HTERT RPE-1 (cell line): ENCODE results near the gene IKBIP.
"Not testable (repeated sequence)": the region's sequence is repeated elsewhere in the genome, so short reads cannot be mapped to it uniquely, and the experiment has no call there.

Experiments used
- in situ Hi-C: fragments of 300-500 bp; cut with MboI; formaldehyde crosslinking; loops from 4 replicates; pipeline ENCODE4 v1.14.3; 2020; ENCODE audit warnings: low sequenced_read_pairs

The IKBIP gene, protein sequence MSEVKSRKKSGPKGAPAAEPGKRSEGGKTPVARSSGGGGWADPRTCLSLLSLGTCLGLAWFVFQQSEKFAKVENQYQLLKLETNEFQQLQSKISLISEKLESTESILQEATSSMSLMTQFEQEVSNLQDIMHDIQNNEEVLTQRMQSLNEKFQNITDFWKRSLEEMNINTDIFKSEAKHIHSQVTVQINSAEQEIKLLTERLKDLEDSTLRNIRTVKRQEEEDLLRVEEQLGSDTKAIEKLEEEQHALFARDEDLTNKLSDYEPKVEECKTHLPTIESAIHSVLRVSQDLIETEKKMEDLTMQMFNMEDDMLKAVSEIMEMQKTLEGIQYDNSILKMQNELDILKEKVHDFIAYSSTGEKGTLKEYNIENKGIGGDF

DNA sequence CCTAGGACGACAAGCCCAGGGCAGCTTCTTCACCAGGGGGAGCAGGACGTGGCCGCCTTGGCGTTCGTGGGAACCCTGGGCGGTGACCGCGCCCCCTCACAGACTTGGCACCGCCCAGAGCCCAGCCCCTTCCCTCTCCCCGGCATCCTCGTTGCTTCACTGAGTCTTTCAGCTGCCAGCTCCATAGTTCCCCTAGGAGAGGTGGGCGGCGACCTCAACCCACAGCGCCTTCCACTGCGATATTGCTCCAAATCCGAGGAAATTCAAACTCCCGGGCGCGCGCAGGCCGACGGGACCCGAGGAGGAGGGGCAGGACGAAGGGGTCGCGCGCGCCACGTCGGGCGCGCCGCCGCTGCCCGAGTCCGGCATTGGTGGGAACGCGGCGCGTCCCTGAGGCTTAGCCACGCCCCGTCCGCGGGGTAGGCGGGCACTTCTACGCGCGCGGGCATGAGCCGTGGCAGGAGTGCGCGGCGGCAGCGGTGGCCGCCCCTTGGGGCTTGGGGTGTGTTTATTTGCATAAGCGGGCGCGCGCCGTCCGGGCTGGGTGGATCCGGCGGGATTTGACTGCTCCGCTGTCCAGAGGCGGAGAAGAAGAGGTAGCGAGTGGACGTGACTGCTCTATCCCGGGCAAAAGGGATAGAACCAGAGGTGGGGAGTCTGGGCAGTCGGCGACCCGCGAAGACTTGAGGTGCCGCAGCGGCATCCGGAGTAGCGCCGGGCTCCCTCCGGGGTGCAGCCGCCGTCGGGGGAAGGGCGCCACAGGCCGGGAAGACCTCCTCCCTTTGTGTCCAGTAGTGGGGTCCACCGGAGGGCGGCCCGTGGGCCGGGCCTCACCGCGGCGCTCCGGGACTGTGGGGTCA lies at the start of gene IKBIP, which contains the start of gene APAF1:
TSS of gene IKBIP (minus strand) at position 77 of the 860 bp plus-strand sequence. CDS start 87 bp downstream, outside the sequence.
TSS of gene APAF1 (plus strand) at position 579 of the 860 bp plus-strand sequence. CDS start 3,070 bp downstream, outside the sequence.
- in situ Hi-C loops, result no loop called here

- in situ Hi-C loops, result no loop called here
Observed at GRCh38 chr12:98691351-98691750, 46.8 kb upstream of the IKBIP start.

- in situ Hi-C loops, result no loop called here
Observed at GRCh38 chr12:98686603-98687002, 42.0 kb upstream of the IKBIP start.

- in situ Hi-C loops, result no loop called here
Observed at GRCh38 chr12:98684199-98684598, 39.6 kb upstream of the IKBIP start.

GRCh38 chr12:98679611-98680005 lies 35.0 kb upstream of the IKBIP start:
- in situ Hi-C loops, result no loop called here

GRCh38 chr12:98678946-98679610 lies 34.5 kb upstream of the IKBIP start:
- in situ Hi-C loops, result no loop called here

DNA sequence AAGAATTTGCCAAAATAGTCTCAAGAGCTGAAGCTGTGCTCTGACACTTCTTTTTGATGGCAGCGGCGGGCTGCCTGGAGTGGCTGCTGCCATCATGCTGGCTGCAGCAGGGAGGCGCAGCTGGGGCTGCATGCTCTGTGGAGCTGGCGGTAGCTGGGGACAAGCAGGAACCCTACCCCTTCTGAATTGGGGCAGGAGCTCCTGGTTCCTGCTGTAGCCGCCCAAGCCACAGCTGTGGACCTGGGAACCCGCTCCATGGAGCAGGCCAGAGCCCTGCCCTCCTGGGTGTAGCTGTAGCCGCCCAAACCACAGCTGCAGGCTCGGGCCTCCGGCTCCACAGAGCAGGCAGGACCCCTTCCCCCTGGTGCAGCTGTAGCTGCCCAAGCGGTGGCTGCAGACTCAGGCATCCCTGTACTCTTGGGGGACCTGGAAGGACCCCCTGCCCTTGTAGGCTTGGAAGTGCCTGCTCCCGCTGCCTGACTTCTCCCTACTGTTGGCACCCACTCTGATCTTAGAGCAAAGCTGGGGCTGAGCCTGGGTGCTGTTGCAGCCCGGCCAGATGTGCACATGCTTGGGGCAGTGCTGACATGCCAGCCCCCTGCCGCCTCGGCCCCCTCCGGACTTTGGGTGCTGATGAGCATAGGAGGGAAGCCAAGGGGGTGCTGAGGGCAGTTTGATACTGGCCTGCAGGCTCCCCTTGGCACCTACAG lies 33.8 kb upstream of the IKBIP start:
- in situ Hi-C loops, result no loop called here

- in situ Hi-C loops, result no loop called here
Observed at GRCh38 chr12:98674841-98675240, 30.3 kb upstream of the IKBIP start.

GRCh38 chr12:98671459-98671858 lies 26.9 kb upstream of the IKBIP start:
- in situ Hi-C loops, result no loop called here

- in situ Hi-C loops, result no loop called here
Observed at GRCh38 chr12:98669751-98670150, 25.2 kb upstream of the IKBIP start.

DNA sequence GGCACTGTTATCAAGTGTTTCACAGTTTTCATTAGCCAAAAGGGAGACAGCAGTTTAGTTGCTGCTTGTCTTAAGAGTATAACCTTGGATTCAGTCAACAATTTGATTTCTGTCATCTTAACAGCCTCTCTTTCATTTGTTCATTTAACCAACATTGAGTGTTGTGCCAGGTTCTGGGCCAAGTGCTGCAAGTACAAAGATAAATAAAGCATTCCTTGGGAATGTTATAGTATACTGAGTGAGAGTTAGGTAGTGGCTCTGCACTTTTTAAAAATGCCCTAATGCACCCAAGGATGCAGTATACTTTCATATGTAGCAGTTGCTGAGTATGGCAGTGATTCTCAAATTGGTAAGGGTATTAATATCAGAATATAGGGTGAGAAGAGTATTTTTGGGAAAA lies 15.9 kb upstream of the IKBIP start:
- in situ Hi-C loops, result no loop called here

DNA sequence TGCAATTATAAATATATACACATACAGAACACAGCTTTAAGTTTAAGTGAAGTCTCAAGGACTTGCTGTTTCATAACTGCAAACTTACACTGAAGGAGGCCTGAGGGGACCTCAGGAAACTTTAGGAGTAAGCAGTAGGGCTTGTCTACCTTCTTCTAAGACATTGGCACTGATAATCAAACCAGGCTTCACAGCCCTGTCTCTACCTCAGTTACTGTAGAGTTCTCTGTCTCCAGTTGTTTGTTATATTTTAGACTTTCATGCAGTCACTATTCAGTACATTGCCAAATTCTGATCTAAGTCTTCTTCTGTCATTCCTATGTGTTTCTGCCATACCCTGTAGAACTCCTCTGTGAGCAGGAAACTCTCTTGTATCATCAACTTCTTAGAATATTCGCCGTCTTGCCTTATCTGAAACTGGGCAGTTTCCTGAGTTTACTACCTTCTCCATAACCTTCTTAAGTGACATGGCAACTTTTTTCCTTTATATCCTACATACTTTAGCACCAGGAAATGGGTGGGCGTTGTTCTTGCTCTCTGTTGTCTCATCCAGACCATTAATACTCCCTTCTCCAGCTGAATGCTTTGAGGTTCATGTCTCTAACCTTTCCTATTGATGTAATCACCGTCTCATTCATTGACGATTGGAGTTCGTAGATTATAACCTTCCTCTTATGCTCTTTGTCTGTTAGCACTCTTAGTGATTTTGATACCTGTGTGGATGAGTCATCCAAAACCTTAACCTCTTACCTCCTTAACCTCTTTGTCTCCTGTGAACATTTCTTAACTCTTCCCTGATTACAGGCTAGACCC lies 11.9 kb upstream of the IKBIP start:
- in situ Hi-C loops, result no loop called here

- in situ Hi-C loops, result no loop called here
Observed at GRCh38 chr12:98653866-98654493, 9.4 kb upstream of the IKBIP start.

- in situ Hi-C loops, result no loop called here
Observed at GRCh38 chr12:98651328-98651727, 6.7 kb upstream of the IKBIP start.

DNA sequence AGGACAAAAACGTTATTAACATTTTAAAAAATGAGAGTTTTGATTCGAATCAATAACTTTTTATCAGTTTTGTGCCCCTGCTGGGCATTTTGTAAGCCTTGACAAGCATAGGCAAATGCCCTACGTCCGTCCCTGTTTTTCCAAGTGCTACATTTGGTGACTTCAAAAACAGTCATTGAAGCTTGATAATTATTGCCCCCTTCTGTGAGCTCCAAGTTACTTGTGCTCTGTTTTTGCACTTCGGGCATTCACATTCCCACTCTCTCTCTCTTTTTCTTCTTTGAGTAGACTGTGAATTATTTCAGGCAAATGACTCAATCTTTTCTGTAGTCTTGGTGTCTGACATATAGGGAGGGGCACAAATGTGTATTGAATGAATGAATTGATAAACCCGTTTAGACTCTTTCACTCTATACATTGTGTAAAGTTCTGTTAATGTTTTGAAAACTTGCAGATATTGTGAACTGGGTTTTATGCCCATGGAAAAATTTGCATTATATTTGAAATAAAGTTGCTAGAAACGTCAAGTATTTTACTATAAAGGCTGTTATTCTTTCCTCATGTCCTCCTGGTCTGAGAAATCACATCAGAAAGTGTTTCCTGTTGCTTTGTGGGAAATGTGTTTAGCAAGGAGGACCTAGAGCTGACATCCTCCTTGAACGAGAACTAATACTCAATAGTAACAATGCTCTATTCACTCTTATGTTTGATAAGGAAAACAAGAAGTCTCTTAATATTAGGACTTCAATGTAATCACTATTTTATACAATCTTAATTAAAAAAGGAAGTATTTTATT lies 1.9 kb upstream of the IKBIP start:
- in situ Hi-C loops, result no loop called here

- in situ Hi-C loops, result no loop called here
Observed at GRCh38 chr12:98645572-98646067, 1.0 kb upstream of the IKBIP start.

DNA sequence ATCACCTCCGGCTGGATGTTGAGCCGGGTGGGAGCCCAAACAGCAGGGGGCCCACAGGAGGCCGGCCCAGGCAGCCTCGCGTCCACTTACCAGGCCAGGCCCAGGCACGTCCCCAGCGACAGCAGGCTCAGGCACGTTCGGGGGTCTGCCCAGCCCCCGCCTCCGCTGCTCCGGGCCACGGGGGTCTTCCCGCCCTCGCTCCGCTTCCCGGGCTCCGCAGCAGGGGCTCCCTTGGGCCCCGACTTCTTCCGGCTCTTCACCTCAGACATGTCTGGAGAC lies 216 bp downstream of the IKBIP start:
- in situ Hi-C loops, result no loop called here

DNA sequence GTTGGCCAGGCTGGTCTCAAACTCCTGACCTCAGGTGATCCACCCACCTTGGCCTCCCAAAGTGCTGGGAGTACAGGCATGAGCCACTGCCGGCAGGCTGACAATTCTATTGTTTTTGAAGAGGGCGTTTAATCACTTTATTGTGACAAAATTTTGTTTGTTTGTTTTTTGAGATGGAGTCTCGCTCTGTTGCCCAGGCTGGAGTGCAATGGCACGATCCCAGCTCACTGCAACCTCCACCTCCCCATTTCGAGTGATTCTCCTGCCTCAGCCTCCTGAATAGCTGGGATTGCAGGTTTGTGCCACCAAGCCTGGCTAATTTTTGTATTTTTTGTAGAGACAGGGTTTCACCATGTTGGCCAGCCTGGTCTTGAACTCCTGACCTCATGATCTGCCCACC lies 1.8 kb downstream of the IKBIP start:
- in situ Hi-C loops, result not testable (repeated sequence)

DNA sequence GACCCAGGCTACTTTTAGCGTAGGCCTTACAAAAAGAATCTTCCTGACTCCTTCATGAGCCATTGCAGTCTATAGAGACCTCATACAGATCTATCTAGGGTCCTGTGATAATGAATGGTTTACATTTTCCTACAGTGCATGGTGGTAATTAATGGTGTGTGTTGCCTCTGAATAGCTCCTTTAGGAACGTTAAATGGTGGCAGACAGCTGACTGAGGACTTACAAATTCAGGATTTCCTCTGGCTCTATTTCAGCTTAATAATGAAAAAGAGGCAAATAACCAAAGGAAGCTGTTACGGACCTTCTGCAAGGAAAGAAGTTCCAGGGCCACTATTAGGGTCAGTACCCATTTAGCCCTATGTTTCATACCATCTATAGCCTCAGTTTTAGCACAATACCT lies 5.1 kb downstream of the IKBIP start:
- in situ Hi-C loops, result no loop called here
